Endothelial cell of umbilical vein (primary cell): ENCODE data around the gene POU3F1. TPM values are rescaled to one million over a fixed set of nuclear protein-coding genes. Genes with fewer than 3 reads are reported as not detected.

Experiments used
- BruUV-seq: library from RNA; stranded (reverse); fragments of 400-500 nt; replicated peaks from 2 replicates; lab custom pipeline; 2021; lab: Mats Ljungman, UMichigan
- CTCF ChIA-PET: fragments of 300-600, 350-600 bp; sonication (Branson Sonifier 250); formaldehyde crosslinking; loops from one replicate; lab custom pipeline; 2021; ENCODE audit warnings: antibody characterized with exemption, inconsistent platforms; lab: Charles Lee
- POLR2A ChIA-PET: fragments of 300-600, 350-600 bp; sonication (Branson Sonifier 250); formaldehyde crosslinking; loops from one replicate; lab custom pipeline; 2021; ENCODE audit warnings: antibody characterized with exemption, inconsistent platforms; lab: Charles Lee
- DNase-seq: peaks from one replicate; pipeline ENCODE4 v3.0.0-alpha.2; 2011; ENCODE audit warnings: low read depth, low spot score
- FAIRE-seq: peaks from 2 replicates; lab custom pipeline; 2011; peaks lifted over from hg19 to GRCh38; lab: Jason Lieb, UNC
- H2AFZ ChIP-seq: 2 replicates; pipeline ENCODE4 v1.6.0; 2012; ENCODE audit warnings: low read depth, low read length, control low read depth, inconsistent platforms
- H3K27ac ChIP-seq: 2 replicates; pipeline ENCODE4 v1.5.1; 2011; ENCODE audit warnings: low read depth, mild to moderate bottlenecking, control low read depth, low read length, moderate library complexity; ENCODE audit not compliant: insufficient read depth
- H3K27me3 ChIP-seq, 2 experiments: 2 replicates each; pipeline versions ENCODE4 v1.6.0 to v1.6.1; 2011; ENCODE audit warnings: low read length in 2 of 2, mixed read lengths in 1 of 2; ENCODE audit not compliant: control insufficient read depth in 2 of 2, insufficient read depth in 2 of 2
- H3K36me3 ChIP-seq, 2 experiments: 2 replicates in 1 of 2; 3 replicates in 1 of 2; pipeline ENCODE4 v1.5.1; 2011; ENCODE audit warnings: low read length in 2 of 2, mild to moderate bottlenecking in 1 of 2, moderate library complexity in 1 of 2; ENCODE audit not compliant: control insufficient read depth in 2 of 2, insufficient read depth in 2 of 2; ENCODE audit errors: extremely low read depth in 1 of 2
- H3K4me1 ChIP-seq: 3 replicates; pipeline ENCODE4 v1.5.1; 2011; ENCODE audit warnings: mild to moderate bottlenecking, low read length; ENCODE audit not compliant: control insufficient read depth, insufficient read depth; ENCODE audit errors: extremely low read depth
- H3K4me2 ChIP-seq: 2 replicates; pipeline ENCODE4 v1.6.1; 2011; ENCODE audit warnings: low read length, control low read depth, mixed read lengths; ENCODE audit not compliant: insufficient read depth
- H3K4me3 ChIP-seq, 3 experiments: fragments of 200-600 bp in 1 of 3; sonication (generic), shearing (Covaris generic) in 1 of 3; replicated peaks in 1 of 3; 2 replicates each; pipeline ENCODE4 v1.5.1; 2011 to 2016; ENCODE audit warnings: control low read depth in 3 of 3, low read length in 3 of 3, mild to moderate bottlenecking in 2 of 3, inconsistent platforms in 1 of 3, low read depth in 1 of 3, moderate library complexity in 1 of 3; ENCODE audit not compliant: insufficient read depth in 1 of 3
- H3K79me2 ChIP-seq: 2 replicates; pipeline ENCODE4 v1.6.0; 2012; ENCODE audit warnings: low read length, inconsistent platforms; ENCODE audit not compliant: control insufficient read depth, insufficient read depth
- H3K9ac ChIP-seq: replicated peaks from 2 replicates; pipeline ENCODE3; 2011; ENCODE audit warnings: low read length, control low read depth; ENCODE audit not compliant: insufficient read depth; ENCODE audit errors: extremely low read depth
- H3K9me1 ChIP-seq: replicated peaks from 3 replicates; pipeline ENCODE4 v1.6.0; 2011; ENCODE audit warnings: mild to moderate bottlenecking, low read length; ENCODE audit not compliant: control insufficient read depth, insufficient read depth; ENCODE audit errors: extremely low read depth
- H3K9me3 ChIP-seq: replicated peaks from 2 replicates; pipeline ENCODE4 v1.5.1; 2012; ENCODE audit warnings: low read length, inconsistent platforms; ENCODE audit not compliant: control insufficient read depth, insufficient read depth
- H4K20me1 ChIP-seq: replicated peaks from 2 replicates; pipeline ENCODE3; 2011; ENCODE audit warnings: mild to moderate bottlenecking, low read length; ENCODE audit not compliant: control insufficient read depth, insufficient read depth; ENCODE audit errors: extremely low read depth
- EZH2 ChIP-seq: IDR thresholded peaks from 2 replicates; pipeline ENCODE4 v1.6.1; 2012; ENCODE audit warnings: borderline replicate concordance, low read depth, mild to moderate bottlenecking, moderate library complexity, low read length, inconsistent platforms; ENCODE audit not compliant: severe bottlenecking
- FOS ChIP-seq: IDR thresholded peaks from 2 replicates; pipeline ENCODE4 v1.6.1; 2011; ENCODE audit warnings: mild to moderate bottlenecking, low read length, moderate library complexity, borderline replicate concordance; ENCODE audit not compliant: insufficient read depth
- GATA2 ChIP-seq: IDR thresholded peaks from 2 replicates; pipeline ENCODE4 v1.7.0; 2011; ENCODE audit warnings: low read depth, mild to moderate bottlenecking, moderate library complexity, mixed read lengths, low read length; ENCODE audit not compliant: insufficient read length, insufficient read depth
- JUN ChIP-seq: IDR thresholded peaks from 2 replicates; pipeline ENCODE4 v1.6.1; 2011; ENCODE audit warnings: borderline replicate concordance, low read depth; ENCODE audit not compliant: insufficient read length, insufficient read depth
- MAX ChIP-seq: IDR thresholded peaks from 2 replicates; pipeline ENCODE4 v1.6.1; 2011; ENCODE audit not compliant: insufficient read depth, insufficient read length
- MYC ChIP-seq: IDR thresholded peaks from one replicate; pipeline ENCODE4 v1.6.1; 2011; ENCODE audit warnings: mild to moderate bottlenecking, low read depth, low read length
- POLR2A ChIP-seq: IDR thresholded peaks from 2 replicates; pipeline ENCODE4 v1.6.1; 2012; ENCODE audit warnings: low read depth, mild to moderate bottlenecking, control low read depth, low read length
- POLR2AphosphoS5 ChIP-seq: IDR thresholded peaks from 2 replicates; pipeline ENCODE4 v1.6.1; 2012; ENCODE audit warnings: low read depth, mild to moderate bottlenecking, control low read depth, low read length, moderate library complexity; ENCODE audit not compliant: insufficient read depth
- dilution Hi-C: fragments of 300-500 bp; cut with MboI; formaldehyde crosslinking; loops from one replicate; pipeline ENCODE4 v1.15.0; 2019; ENCODE audit warnings: low sequenced_read_pairs; ENCODE audit not compliant: extremely low pct_ligation_motif_present
- intact Hi-C: fragments of 100-400 bp; cut with micrococcal nuclease; formaldehyde crosslinking; loops from one replicate; pipeline ENCODE4 v1.10.0; 2022
- polyA plus RNA-seq, 4 experiments: library from polyadenylated mRNA; depleted of rRNA in 3 of 4; stranded (reverse) in 3 of 4; unstranded in 1 of 4; fragments of >200 nt; gene quantifications; 2 replicates each; pipeline versions ENCODE4 v1.2.1 to v1.2.3, GENCODE V29; 2011 to 2012; ENCODE audit warnings: missing spikeins in 1 of 4
- total RNA-seq: library from RNA; stranded (reverse); gene quantifications from 2 replicates; pipeline ENCODE4 v1.2.3, GENCODE V29; 2021

Gene POU3F1
- total and polyA plus RNA-seq, 2 donors (not counting 3 experiments of a cell fraction or from before 2014, with no cell fraction given), result not detected

GRCh38 chr1:38074302-38074677, 27.7 kb upstream of the POU3F1 start:
- H3K4me3 ChIP-seq, result no peak overlapping the region
- TF ChIP-seq MYC (no peak), FOS (no peak), GATA2 (no peak), JUN (no peak), EZH2 (no peak), MAX (no peak), POLR2A (no peak), POLR2AphosphoS5 (no peak)
- FAIRE-seq (no peak), DNase-seq (no peak)
- H3K27ac ChIP-seq, result no peak overlapping the region
- ChIA-PET POLR2A (no interaction called here), CTCF (no interaction called here)
- dilution Hi-C loops, result no loop called here
- no peak overlapping the region for H3K9ac ChIP-seq
- BruUV-seq, result no TSS peak
- H2AFZ ChIP-seq, result no peak overlapping the region
- no peaks in the 10 kb centered on the region for H3K9me3 ChIP-seq
- H3K4me1 ChIP-seq, result no peaks in the 10 kb centered on the region
- H3K9me1 ChIP-seq, result no peaks in the 10 kb centered on the region
- no peaks in the 10 kb centered on the region for H3K36me3 ChIP-seq
- intact Hi-C loops, result no loop called here
- no peaks in the 10 kb centered on the region for H4K20me1 ChIP-seq
- no peaks in the 10 kb centered on the region for H3K79me2 ChIP-seq
- no peak overlapping the region for H3K4me2 ChIP-seq
- H3K27me3 ChIP-seq, result no peaks in the 10 kb centered on the region
